Brain microvascular endothelial cell (primary cell): ENCODE measurements around the gene KATNB1.

Experiments used
- DNase-seq: peaks from one replicate; pipeline ENCODE4 v3.0.0-alpha.2; 2020
- H3K27ac ChIP-seq: fragments of 250-450 bp; sonication (Bioruptor Pico); 2 replicates; pipeline ENCODE4 v1.5.1; 2020; ENCODE audit warnings: mild to moderate bottlenecking, moderate library complexity
- H3K27me3 ChIP-seq: fragments of 250-450 bp; sonication (Bioruptor Pico); replicated peaks from 2 replicates; pipeline ENCODE4 v1.5.1; 2020; ENCODE audit warnings: mild to moderate bottlenecking
- H3K36me3 ChIP-seq: fragments of 250-450 bp; sonication (Bioruptor Pico); replicated peaks from 2 replicates; pipeline ENCODE4 v1.5.1; 2020; ENCODE audit warnings: mild to moderate bottlenecking
- H3K4me3 ChIP-seq: 2 replicates; pipeline ENCODE4 v1.5.1; 2011; ENCODE audit warnings: low read depth, mild to moderate bottlenecking, control low read depth, low read length, moderate library complexity
- in situ Hi-C: cut with HindIII; loops from 2 replicates; pipeline ENCODE4 v1.10.0; 2017; ENCODE audit warnings: low sequenced_read_pairs, low pct_ligation_motif_present
- TF ChIP-seq, protein P1 (sequence below): IDR thresholded peaks from 2 replicates; pipeline ENCODE4 v1.5.1; 2011; ENCODE audit warnings: low read depth, mild to moderate bottlenecking, moderate library complexity, low read length, control low read depth, inconsistent platforms; ENCODE audit errors: missing control alignments

Gene KATNB1

DNA sequence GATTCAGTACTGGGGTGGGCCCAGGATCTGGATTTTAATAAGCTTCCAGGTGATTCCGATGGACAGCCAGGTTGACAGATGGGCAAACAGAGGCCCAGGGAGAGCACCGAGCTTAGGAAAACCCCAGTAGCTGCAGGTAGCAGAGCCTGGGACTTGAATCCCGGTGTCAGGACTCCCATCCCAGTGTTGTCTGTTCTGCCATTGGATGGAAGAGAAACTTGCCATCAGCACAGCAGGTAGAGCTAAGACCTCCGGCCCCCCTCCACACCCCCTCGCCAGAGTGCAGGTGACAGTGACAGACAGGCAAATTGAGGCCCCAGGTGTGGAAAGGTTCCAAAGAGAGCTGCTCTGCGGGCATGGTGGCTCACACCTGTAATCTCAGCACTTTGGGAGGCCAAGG lies 12.4 kb downstream of the KATNB1 start:
- Histone ChIP-seq H3K27me3 (no peaks in the 10 kb centered on the region), H3K27ac (no peak overlapping the region), H3K36me3 (no peaks in the 10 kb centered on the region), H3K4me3 (no peak overlapping the region)
- no peak for DNase-seq
- in situ Hi-C loops: no loop called here
- TF ChIP-seq, protein P1, sequence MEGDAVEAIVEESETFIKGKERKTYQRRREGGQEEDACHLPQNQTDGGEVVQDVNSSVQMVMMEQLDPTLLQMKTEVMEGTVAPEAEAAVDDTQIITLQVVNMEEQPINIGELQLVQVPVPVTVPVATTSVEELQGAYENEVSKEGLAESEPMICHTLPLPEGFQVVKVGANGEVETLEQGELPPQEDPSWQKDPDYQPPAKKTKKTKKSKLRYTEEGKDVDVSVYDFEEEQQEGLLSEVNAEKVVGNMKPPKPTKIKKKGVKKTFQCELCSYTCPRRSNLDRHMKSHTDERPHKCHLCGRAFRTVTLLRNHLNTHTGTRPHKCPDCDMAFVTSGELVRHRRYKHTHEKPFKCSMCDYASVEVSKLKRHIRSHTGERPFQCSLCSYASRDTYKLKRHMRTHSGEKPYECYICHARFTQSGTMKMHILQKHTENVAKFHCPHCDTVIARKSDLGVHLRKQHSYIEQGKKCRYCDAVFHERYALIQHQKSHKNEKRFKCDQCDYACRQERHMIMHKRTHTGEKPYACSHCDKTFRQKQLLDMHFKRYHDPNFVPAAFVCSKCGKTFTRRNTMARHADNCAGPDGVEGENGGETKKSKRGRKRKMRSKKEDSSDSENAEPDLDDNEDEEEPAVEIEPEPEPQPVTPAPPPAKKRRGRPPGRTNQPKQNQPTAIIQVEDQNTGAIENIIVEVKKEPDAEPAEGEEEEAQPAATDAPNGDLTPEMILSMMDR: no peak

- Histone ChIP-seq H3K36me3 (peaks cover 4% of the 10 kb centered on the region), H3K27ac (no peak overlapping the region), H3K4me3 (no peak overlapping the region), H3K27me3 (no peaks in the 10 kb centered on the region)
- DNase-seq: no peak
- in situ Hi-C loops: no loop called here
- TF ChIP-seq, protein P1: no peak
Measured at GRCh38 chr16:57748596-57748995, 13.0 kb downstream of the KATNB1 start.

- Histone ChIP-seq H3K36me3 (peaks cover 6% of the 10 kb centered on the region), H3K4me3 (no peak overlapping the region), H3K27ac (no peak overlapping the region), H3K27me3 (no peaks in the 10 kb centered on the region)
- in situ Hi-C loops: no loop called here
- TF ChIP-seq, protein P1: no peak
- DNase-seq: no peak
Measured at GRCh38 chr16:57749101-57749692, 13.6 kb downstream of the KATNB1 start.

DNA sequence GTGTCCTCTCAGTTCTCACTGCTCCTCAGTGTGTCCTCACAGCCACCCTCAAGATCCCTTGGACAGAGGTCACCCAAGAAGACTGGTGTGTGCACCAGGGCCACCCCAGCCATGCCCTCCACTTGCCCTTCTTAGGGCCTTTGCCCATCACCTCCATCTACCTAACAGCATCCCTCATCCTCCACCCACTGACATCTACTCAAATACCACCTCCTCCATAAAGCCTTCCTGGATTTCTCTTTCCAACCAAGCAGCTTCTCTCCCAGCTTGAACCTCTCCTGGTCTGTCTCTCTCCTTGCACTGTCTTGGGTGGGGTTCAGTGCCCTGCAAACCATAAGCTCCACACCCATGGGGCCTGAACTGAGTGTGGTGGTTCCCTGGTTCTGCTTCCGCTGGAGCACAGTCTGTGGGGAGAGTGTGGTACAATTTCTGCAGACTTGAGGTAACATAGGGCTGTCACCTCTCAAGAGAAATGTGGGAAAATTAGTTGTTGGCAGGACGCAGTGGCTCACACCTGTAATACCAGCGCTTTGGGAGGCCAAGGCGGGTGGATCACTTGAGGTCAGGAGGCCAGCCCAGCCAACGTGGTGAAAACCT lies 14.4 kb downstream of the KATNB1 start:
- Histone ChIP-seq H3K36me3 (peaks cover 6% of the 10 kb centered on the region), H3K4me3 (no peak overlapping the region), H3K27me3 (no peaks in the 10 kb centered on the region), H3K27ac (no peak overlapping the region)
- no peak for DNase-seq
- TF ChIP-seq, protein P1: no peak
- in situ Hi-C loops: no loop called here

DNA sequence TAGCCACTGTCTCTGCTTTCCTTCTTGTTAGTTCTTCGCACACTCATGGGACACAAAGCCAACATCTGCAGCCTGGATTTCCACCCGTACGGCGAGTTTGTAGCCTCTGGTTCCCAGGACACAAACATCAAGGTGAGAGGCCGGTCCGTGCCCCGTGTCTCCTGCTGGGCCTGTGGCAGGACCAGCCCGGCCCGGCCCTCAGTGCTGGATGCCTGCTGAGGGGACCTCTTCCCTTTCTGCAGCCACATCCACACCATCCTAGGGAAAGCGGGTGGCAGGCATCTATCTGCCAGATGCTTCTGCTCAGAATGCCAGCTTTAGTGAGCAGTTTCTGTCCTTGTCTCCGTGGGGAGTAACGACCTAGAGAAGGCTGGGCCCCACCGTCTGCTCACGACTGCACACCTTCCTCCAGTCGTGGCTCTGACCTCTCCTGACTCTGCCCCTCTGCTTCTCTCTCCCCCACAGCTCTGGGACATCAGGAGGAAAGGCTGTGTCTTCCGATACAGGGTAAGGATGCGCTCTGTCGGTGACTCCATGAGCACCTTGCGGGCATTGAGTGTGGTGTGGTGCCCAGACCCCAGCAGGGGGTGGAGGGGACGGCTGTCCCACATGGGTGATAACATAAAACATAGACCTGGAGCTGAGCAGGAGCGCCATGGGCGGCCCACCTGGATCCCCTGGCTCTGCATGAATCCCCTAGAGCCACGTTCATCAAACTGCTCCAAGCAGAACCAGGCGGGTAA lies 15.4 kb downstream of the KATNB1 start:
- in situ Hi-C loops: no loop called here

More for the DNA sequence above, 15.4 kb downstream of the KATNB1 start:
- Histone ChIP-seq H3K27ac (no peak overlapping the region), H3K36me3 (peaks cover 13% of the 10 kb centered on the region), H3K27me3 (no peaks in the 10 kb centered on the region), H3K4me3 (no peak overlapping the region)
- TF ChIP-seq, protein P1: no peak
- DNase-seq: no peak
